Stimulated activated CD4-positive, alpha-beta T cell treated with anti-CD3 and anti-CD28 coated beads, Interleukin-1b, Interleukin-23, amount 100 ng/mL, for 48 hours (primary cell): ENCODE data around the gene ANKRD24.
"Not testable (repeated sequence)": the region's sequence is repeated elsewhere in the genome, so short reads cannot be mapped to it uniquely, and the experiment has no call there.

ENCODE experiments used
- DNase-seq: peaks from one replicate; pipeline ENCODE4 v3.0.0-alpha.2; 2020

The ANKRD24 gene

DNA sequence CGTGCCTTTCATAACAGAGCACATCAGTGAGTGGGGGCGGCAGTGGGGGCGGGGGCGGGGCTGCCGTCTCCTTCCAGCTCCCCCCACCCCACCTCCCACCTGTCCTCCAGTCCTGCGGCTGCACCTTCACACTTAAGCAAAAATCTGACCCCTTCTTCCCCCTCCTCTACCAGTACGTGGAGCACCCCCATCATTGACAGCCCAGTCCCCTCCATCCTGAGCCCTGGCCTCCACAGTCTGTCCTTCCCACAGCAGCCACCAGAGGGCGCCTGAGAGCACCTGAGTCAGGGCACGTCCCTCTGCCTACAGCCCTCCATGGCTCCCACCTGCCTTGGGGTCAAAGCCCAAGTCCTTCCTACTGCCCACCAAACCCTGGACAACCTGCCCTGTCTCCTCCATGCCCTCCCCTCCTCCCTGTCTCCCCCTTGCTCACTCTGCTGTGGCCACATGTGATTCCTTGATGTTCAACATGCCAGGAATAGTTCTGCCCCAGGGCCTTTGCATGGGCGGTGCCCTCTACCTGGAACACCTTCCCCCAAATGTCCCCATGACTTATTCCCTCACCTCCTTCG lies 50.9 kb downstream of the ANKRD24 start:
- DNase-seq = peak; percentile 78

DNA sequence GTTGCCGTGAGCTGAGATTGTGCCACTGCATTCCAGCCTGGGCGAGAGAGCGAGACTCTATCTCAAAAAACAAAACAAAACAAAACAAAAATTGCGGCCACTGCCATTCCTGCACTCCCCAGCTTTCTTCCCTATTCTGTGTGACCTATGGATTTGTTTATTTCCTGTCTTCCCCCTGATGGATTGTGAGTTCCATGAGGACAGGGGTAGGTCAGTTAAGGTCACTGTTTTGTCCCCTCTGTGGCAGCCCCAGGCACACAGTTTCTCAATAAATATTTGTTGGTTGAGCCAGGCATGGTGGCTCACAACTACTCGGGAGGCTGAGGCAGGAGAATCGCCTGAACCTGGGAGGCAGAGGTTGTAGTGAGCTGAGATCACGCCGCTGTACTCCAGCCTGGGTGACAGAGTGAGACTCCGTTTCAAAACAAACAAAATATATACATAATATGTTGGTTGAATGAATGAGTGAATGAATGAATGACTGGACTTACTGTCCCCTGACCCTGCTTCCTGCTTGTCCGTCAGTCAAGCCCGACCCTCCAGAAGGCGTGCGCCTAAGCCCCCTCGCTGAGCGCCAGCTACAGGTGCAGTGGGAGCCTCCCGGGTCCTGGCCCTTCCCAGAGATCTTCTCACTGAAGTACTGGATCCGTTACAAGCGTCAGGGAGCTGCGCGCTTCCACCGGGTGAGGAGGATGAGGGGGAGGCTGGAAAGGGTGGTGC lies 51.8 kb downstream of the ANKRD24 start:
- no peak for DNase-seq

DNA sequence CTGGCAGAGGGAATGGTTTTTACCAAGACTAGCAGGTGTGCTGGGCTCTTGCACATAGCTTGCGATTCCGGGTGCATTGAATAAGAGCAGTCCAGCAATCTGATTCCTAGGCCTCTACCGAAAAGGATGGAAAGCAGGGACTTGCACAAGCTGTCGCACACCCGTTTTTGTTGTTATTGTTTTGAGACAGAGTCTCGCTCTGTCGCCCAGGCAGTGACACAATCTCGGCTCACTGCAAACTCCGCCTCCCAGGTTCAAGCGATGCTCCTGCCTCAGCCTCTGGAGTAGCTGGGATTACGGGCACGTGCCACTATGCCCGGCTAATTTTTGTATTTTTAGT lies 52.3 kb downstream of the ANKRD24 start:
- DNase-seq = no peak

DNA sequence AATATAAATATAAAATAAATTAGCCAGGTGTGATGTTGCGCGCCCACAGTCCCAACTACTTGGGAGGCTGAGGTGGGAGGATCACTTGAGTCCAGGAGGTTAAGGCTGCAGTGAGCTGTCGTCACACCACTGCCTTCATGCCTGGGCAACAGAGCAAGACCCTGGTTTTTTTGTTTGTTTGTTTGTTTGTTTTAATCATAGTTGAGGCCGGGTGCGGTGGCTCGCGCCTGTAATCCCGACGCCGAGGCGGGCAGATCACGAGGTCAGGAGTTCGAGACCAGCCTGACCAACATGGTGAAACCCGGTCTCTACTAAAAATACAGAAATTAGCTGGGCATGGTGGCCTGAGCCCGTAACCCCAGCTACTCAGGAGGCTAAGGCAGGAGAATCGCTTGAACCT lies 55.0 kb downstream of the ANKRD24 start:
- DNase-seq = not testable (repeated sequence)

DNA sequence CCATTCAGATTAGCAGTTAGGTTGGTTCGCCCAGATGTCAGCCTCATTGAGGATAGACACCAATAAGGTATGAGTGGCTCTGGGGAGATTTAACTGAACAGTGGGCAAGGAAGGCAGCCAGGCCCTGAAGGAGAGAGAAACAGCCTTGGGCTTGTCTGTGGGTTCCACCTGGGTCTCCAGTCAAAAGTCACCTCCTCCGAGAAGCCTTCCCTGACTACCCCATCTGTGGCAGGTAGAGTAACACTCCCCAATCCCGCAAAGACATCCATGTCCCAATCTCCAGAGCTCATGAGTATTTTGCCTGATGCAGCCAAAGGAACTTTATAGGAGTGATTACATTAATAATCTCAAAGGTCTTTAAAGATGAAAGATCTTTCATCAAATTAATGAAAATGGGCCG lies 56.3 kb downstream of the ANKRD24 start:
- DNase-seq = no peak

DNA sequence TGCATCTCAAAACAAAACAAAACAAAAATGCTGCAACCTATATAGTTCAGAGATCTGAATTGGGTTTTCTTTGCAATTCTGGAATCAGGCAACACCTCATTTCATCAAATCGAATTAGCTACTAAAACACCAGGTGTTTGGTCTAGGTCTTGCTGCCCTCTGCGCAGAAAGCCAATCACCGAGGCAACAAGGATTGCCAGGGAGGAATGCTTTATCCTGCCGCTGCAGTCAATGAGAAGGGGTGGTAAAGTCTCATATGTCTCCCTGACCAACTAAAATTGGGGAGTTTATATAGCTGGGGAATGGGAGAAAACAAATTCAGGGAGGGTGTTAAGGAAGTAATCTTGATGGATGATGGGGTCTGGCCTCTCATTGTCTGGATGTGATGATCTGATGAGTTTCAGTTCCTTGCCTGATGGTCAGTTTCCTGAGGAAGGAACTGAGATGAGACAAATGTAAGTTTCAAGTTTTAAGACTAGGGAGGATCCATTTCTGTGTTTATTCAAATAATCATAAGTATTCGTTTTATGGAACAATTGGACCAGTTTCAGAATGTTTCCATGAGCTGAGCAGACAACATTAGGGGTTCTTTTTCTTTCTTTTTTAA lies 59.4 kb downstream of the ANKRD24 start:
- no peak for DNase-seq

DNA sequence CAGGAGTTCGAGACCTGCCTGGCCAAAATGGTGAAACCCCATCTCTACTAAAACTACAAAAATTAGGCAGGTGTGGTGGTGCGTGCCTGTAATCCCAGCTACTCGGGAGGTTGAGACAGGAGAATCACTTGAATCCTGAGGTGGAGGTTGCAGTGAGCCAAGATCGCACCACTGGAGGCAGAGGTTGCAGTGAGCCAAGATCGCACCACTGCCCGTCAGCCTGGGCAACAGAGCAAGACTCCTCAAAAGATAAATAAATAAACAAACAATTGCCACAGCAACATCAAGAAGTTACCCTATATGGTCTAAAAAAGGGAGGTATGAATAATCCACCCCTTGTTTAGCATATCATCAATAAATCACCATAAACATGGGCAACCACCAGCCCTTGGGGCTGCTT lies 63.4 kb downstream of the ANKRD24 start:
- DNase-seq = not testable (repeated sequence)

DNA sequence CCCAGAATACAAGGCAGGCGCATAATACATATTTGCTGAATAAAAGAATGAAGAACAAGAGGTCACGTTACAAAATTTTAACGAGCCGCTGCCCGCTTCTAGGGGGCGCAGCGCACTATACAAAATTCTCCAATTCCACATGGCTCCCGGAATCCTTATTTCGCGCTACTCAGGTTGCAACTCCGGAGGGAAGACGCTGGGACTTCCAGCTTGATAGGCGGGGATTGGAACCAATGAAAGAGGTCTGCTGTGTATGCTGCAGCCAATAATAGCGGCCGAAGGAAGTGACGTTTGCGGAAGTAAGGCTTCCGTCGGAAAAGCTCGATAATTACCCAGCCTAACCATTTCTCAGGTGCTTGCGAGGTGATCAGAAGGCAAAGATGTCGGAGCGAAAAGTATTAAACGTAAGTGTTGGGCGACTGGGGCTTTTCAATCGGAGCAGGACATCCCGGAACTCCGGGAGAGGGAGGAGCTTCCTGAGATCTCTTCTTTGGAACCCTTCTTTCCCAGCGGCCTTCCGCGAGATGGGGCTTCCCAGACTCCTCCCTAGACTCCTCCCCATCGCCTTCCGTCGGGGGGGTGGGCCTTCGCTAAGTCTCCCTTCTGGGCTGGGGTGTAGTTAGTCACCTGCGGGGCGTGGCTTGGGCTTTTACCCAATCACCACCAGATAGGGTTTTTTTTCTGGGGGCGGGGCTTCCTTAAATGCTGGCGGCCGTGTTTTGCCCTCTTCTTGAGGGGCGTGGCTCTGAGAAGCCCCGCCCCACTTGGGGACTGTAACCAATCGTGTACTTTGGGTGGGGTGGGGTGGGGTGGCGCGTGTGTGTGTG lies 64.5 kb downstream of the ANKRD24 start, which contains the start of gene YJU2:
YJU2 (plus strand) TSS at position 314 of the 827 bp plus-strand sequence; CDS start at position 381, 67 bp downstream.
- peak; percentile 99 for DNase-seq

DNA sequence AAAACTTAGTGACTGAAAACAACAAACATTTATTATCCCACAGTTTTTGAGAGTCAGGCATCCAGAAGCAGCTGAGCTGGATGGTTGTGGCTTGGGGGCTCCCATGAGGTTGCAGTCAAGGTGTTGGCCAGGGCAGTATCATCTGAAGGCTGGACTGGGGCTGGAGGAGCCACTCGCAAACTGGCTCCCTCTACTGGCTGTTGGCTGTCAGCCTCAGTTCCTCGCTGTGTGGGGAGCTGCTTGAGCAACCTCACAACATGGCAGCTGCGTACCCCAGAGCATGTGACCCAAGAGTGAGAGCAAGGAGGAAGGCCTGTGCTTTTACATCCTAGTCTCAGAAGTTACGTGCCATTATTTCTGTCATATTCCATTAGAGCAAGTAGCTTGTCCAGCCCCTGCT lies 74.1 kb downstream of the ANKRD24 start:
- no peak for DNase-seq

DNA sequence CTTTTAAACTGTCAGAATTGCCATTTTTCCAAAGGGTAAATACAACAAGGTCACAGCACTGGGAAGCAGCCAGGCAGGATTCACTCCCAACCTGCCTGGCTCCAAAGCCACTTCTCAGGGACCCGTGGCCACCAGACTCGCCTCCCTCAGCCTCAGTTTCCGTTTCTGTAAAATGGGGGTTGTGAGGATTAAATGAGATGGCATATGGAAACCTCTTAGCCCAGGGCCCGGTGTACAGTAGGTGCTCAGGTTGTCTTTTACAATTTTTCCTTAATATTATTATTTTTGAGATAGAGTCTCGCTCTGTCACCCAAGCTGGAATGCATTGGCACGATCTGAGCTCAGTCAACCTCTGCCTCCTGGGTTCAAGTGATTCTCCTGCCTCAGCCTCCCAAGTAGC lies 74.5 kb downstream of the ANKRD24 start:
- no peak for DNase-seq

DNA sequence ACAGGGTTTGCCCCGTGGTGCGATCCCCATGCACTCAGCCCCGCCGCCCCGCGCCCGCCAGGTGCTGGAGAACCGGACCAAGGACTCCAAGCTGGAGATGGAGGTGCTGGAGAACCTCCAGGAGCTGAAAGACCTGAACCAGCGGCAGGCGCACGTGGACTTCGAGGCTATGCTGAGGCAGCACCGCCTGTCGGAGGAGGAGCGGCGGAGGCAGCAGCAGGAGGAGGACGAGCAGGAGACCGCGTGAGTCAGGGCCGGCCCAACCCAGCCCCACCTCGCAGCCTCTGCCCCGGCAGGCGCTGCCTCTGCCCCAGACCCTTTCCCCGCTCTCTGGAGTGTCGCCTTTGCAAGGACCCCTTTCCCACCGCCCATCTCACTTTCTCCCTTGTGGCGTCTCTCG lies 75.7 kb downstream of the ANKRD24 start:
- no peak for DNase-seq

DNA sequence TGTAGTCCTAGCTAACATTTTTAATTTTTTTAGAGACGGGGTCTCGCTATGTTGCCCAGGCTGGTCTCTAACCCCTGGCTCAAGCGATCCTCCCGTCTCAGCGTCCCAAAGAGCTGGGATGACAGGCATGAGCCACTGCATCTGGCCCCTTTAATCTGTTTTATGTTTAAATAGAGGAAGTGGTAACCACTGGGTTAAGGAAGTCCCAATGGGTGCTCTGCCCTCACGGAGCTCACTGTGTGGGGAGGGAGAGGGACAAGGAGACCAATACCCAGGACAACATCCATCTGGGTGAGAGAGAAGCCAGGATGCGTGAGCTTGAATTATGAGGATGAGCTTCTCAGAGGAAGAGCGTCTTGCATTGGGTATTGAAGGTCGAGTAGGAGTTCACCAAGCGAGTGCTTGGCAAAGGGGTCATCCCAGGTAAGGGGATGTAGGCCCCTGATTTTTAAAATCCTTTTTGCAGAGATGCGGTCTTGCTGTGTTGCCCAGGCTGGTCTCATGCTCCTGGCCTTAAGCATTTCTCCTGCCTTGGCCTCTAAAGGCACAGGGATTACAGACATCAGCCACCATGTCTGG lies 78.2 kb downstream of the ANKRD24 start:
- DNase-seq = no peak

DNA sequence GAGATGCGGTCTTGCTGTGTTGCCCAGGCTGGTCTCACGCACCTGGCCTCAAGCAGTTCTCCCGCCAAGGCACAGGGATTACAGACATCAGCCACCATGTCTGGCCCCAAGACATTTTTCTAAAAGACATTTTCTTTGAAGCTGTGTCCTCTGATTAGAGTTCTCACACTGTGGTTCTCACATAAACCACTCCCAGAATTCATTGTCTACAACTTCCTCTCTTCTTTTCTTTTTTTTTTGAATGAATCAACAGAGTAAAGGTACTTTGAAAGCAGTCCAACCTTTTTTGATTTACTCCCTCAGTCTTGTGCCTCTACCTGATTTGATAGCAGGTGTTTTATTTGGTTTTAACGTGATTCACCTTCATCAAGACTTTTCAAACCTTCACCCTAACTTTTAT lies 82.3 kb downstream of the ANKRD24 start:
- DNase-seq = no peak

DNA sequence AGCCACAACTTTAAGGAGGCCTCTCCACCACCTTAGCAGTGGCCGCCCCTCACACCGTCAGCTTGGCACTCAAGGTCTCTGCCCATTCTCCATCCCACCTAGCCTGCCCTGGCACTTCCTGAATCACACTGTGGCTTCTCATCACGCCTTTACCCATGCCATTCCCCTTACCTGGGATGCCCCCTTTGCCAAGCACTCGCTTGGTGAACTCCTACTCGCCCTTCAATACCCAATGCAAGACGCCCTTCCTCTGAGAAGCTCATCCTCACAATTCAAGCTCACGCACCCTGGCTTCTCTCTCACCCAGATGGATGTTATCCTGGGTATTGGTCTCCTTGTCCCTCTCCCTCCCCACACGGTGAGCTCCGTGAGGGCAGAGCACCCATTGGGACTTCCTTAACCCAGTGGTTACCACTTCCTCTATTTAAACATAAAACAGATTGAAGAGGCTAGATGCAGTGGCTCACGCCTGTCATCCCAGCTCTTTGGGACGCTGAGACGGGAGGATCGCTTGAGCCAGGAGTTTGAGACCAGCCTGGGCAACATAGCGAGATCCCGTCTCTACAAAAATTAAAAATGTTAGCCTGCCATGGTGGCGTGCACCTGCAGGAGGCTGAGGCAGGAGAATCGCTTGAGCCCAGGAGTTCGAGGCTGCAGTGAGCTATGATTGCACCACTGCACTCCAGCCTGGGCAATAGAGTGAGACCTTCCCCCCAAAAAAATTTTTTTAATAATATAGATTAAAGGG lies 83.9 kb downstream of the ANKRD24 start:
- DNase-seq = no peak

DNA sequence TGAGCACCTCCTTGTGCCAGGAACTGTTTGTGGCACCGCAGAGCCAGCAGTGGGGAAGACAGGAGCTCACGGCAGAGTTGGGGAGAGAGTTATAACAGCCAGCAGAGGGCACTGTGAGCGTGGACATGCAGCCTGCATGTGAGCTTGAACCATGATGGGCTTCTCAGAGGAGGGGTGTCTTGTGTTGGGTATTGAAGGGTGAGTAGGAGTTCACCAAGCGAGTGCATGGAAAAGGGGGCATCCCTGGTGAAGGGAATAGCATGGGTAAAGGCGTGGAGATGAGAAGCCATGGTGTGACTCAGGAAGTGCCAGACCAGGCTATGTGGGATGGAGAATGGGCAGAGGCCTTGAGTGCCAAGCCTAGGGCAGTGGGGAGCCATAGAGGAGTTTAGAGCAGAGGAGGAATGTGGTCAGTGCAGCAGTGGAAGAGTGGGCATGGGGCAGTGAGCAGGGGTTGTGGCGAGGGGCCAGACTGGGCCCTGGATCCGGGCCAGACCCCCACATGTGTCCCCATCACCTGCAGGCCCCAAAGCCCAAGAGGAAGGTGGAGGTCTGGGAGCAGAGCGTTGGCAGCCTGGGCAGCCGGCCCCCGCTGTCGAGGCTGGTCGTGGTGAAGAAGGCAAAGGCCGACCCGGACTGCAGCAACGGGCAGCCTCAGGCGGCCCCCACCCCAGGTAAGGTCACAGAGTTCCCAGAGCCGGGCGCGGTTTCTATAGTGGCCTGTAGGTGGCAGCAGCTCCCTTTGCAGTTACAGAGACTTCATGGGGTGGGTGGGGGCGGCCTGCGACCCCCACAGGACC lies 84.8 kb downstream of the ANKRD24 start:
- peak; percentile 58 for DNase-seq

DNA sequence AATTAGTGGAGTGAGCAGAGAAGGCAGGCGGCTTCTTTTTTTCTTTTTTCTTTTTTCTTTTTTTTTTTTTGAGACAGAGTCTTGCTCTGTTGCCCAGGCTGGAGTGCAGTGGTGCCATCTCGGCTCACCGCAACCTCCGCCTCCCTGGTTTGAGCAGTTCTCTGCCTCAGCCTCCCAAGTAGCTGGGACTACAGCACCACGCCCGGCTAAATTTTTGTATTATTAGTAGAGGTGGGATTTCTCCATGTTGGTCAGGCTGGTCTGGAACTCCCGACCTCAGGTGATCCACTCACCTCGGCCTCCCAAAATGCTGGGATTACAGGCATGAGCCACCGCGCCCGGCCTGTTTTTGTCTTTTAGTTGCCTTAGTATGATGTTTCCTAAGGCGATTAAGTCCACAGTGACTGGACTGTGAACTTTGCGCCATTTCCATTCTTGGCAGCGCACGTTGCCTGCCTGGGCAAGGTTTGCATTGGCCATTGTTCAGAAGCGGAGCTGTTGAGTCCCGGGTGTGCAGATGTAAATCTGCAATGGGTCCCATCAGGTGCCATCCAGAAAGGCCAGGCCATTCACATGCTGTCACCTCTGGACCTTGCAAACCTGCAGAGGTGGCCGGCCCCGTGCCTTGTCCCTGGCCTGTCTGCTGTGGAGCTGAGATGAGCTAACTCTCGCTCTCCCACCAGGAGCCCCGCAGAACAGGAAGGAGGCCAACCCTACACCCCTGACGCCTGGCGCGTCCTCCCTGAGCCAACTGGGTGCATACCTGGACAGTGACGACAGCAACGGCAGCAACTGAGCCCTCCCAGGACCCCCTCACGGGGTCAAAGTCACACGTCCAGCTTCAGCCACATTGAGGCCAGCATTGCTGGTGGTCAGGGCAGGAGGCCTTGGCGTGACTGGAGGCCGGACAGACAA lies 85.7 kb downstream of the ANKRD24 start:
- no peak for DNase-seq

DNA sequence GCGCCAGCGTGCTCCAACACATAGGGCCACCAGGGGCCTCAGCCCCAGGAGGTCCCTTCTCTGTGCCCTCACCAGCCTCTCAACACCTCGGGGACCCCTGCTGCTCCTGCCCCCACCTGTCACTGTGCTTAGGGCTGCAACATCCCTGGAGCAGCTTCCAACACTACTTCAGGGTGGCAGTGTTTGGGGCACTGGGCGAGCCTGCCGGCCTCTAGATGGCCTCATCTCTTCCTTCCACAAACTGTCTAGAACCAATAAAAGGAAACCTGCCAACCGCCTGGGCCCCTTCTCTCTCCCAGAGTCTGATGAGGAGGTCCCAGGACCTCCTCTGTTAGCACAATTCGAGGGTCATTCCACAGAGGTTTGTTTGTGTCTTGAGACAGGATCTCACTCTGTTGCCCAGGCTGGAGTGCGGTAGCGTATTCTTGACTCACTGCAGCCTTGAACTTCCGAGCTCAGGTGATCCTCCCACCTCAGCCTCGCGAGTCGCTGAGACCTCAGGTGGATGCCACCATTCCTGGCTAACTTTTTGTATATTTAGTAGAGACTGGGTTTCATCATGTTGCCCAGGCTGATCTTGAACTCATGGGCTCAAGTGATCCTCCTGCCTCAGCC lies 86.4 kb downstream of the ANKRD24 start:
- no peak for DNase-seq

DNA sequence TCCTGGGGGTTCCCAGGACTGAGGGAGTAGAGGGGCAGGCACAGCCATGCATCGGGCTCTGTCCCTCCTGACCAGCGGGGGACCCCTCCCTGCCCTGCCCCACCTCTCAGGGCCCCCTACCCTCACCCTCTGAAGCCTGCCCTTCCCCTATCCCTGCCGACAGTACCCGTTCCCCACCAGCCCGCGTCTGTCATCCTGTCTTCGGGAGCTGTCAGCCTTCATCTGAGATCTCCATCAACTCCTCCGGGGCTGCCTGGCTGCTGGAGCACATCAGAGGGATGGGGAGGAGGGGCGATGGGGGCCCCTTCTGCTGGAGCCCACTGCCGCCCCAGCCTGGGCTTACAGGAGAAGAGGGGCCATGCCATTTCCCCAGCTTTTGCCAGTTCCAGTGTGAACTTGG lies 90.4 kb downstream of the ANKRD24 start:
- no peak for DNase-seq

DNA sequence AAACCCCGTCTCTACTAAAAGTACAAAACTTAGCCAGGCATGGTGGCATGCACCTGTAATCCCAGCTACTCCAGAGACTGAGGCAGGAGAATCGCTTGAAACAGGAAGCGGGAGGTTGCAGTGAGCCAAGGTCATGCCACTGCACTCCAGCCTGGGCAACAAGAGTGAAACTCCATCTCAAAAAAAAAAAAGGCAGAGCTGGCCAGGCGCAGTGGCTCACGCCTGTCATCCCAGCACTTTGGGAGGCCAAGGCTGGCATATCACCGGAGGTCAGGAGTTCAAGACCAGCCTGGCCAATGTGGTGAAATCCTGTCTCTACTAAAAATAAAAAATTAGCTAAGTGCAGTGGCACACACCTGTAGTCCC lies 91.8 kb downstream of the ANKRD24 start:
- DNase-seq = not testable (repeated sequence)
